HK-2 (cell line): Measurements from ENCODE around the gene GTF2H4.

ENCODE experiments used
- DNase-seq: peaks from one replicate; pipeline ENCODE4 v3.0.0-alpha.2; 2018; ENCODE audit not compliant: unreplicated experiment

The GTF2H4 gene

GRCh38 chr6:30955367-30956042, 47.5 kb downstream of the GTF2H4 start:
- no peak for DNase-seq

GRCh38 chr6:30957716-30958115, 49.7 kb downstream of the GTF2H4 start:
- DNase-seq = no peak

- no peak for DNase-seq
Observed at GRCh38 chr6:30960907-30961673, 53.1 kb downstream of the GTF2H4 start.

- DNase-seq = no peak
Observed at GRCh38 chr6:30962716-30963115, 54.7 kb downstream of the GTF2H4 start.

- no peak for DNase-seq
Observed at GRCh38 chr6:30963641-30964040, 55.6 kb downstream of the GTF2H4 start.
